Muscle of arm (tissue), 12 donors: ENCODE data around the gene ADGRG7. TPM values are rescaled to one million over a fixed set of nuclear protein-coding genes. Genes with fewer than 3 reads are reported as not detected.
"Not testable (repeated sequence)": the region's sequence is repeated elsewhere in the genome, so short reads cannot be mapped to it uniquely, and the experiment has no call there.

Experiments
- DNase-seq: peaks from one replicate; pipeline ENCODE4 v3.0.0-alpha.2; 2013
- polyA plus RNA-seq, 12 donors: library from polyadenylated mRNA; unstranded; fragments of 120-200 nt; gene quantifications; one replicate each; pipeline ENCODE4 v1.2.1, GENCODE V29; 2013; ENCODE audit not compliant: insufficient read length in 12 of 12

Gene ADGRG7
- polyA plus RNA-seq, 12 donors: 0.21 to 6.7 TPM; not detected in 10

DNA sequence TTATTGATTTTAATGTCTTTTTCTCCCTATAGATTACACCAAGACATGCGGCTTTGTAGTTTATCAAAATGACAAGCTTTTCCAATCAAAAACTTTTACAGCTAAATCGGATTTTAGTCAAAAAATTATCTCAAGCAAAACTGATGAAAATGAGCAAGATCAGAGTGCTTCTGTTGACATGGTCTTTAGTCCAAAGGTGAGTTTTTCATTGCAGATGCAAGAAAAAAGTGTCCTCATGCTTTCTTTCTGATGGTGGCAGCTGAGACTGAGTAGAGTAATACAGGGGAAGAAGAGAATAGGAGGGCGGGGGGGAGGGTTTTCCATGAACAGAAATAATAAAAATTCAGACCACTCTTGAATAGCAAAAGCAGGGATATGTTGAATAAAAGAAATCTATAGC, 36.5 kb downstream of the ADGRG7 start:
- DNase-seq: no peak

GRCh38 chr3:100647171-100647570, 37.8 kb downstream of the ADGRG7 start:
- DNase-seq: no peak

DNA sequence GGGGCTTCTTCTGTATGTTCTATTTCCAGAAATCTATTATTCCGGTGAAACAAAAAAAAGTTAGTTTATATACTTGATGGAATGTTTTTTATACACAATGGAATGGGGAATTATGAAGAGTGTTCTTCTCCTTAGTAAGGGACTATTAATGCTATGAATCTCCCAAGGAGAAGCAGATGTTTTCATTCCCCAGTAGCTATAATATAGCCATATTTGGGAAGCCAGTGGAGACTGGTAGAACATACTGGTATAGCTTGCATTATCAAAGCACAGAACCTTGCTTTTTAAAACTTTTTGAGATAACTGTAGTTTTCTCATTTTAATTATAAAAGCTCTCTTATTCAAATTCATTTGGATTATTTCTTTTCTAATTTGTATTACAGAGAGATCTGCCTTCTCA, 38.3 kb downstream of the ADGRG7 start:
- DNase-seq: no peak

DNA sequence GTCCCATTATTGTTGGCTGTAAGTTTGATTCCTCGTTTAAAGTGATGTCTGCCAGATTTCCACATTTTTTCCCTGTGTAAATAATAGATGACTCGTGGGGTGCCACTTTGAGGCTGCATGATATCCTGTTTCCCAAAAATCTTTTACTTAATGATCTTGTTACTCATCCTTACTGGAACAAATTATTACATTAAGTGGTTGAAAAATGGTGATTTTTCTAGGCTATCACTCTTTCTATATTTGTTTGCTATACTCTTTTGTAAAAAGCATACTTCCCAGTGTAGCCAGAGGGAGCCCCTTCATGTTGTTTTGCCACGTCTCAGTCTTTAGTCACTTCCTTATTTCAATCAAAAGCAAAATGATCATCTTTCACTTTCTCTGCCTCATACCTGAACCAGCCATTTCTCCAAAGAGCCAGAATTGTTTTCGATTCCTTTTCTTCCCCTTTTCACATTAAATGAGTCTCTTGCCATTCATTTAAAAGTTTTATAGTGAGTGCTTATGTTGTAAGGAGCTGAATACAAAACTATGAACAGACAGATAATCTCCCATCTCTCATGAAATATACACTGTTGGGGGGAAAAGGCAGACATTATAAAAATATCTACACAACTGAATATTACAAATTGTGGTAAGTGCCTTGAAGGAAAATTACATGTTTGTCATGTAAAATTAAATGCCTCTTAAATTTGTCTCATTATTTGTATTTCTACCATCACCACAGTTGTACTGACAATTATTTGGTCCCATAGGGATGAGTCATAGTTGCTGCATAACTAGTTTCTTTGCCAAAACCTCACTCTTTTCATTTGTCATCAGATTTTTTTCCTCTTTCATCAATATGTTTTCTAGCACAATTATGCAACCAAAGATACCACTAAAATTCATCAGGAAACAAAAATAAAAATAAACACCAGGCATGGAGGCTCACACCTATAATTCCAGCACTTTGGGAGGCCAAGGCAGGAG, 41.5 kb downstream of the ADGRG7 start:
- peak; percentile 35 for DNase-seq

GRCh38 chr3:100653604-100654294, 44.3 kb downstream of the ADGRG7 start:
- no peak for DNase-seq

DNA sequence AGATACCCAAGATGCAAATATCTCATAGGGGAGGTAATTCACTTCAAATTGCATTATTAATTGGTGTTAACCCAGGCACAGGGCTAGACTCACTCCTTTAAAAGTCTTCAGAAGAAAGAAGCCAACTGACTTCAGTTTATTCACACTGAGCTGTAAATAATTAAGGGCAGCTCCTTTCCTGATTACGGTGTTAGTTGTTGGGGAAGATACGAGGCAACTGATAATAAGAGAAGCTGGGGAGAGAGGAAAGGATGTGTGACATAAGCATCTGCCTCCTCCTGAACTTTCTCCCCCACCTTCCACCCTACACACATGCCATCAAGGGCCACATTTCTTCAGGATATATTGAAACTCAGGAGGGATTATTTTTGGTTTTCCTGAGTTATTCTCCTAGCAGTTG, 47.5 kb downstream of the ADGRG7 start:
- DNase-seq: no peak

DNA sequence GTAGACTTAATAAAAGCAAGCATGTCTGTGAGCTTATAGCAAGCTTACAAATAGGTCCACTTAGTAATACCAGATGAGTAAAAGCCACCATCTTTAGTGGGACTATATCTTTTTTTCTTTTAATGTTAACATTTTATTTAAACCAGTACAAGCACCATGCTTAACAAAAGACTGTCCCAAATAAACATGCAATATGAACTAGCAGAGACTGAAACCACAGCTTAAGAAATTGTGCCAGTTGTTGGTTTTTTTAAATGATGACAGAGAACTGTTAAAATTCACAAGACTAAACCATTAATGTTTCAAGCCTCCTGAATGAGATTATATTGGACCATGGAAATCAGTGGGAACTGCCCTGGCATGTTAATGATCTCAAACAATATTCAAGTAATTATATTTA, 51.9 kb downstream of the ADGRG7 start:
- DNase-seq: not testable (repeated sequence)

DNA sequence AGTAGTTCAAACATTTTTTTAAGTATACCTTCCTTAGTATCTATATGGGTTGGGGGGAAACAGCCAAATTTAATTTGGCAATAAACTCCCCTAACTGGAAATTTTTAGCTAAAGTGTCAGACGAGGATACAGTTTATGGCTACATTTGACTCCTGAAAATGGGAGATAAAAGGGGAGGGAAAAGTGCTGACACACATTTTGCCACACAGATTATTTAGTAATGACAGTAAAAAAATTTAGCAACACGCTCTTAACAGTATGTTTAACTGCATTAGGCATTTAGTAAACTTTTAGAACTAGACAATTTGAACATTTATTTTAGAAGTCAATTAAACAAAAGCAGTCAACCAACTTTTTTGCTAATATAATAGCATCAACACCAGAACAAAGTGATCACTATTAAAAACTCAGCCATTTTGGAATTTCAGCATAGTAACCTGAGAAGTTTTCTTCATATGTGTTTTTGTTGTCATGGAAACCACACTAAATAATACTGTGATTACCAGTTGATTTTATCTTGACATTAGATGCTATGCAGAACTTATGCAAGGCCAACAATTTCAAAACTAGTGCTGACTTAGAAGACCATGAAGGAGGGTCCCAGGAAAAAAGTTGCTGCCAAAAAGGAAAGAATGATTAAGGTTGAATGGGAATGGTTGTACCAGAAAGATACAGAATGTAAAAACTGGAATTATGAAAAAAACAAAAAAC, 52.9 kb downstream of the ADGRG7 start:
- no peak for DNase-seq

GRCh38 chr3:100665230-100665629, 55.8 kb downstream of the ADGRG7 start:
- no peak for DNase-seq

DNA sequence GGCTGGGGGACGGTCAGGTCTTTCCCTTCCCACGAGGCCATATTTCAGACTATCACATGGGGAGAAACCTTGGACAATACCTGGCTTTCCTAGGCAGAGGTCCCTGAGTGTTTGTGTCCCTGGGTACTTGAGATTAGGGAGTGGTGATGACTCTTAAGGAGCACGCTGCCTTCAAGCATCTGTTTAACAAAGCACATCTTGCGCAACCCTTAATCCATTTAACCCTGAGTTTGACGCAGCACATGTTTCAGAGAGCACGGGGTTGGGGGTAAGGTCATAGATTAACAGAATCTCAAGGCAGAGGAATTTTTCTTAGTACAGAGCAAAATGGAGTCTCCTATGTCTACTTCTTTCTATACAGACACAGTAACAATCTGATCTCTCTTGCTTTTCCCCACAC, 57.3 kb downstream of the ADGRG7 start:
- not testable (repeated sequence) for DNase-seq

DNA sequence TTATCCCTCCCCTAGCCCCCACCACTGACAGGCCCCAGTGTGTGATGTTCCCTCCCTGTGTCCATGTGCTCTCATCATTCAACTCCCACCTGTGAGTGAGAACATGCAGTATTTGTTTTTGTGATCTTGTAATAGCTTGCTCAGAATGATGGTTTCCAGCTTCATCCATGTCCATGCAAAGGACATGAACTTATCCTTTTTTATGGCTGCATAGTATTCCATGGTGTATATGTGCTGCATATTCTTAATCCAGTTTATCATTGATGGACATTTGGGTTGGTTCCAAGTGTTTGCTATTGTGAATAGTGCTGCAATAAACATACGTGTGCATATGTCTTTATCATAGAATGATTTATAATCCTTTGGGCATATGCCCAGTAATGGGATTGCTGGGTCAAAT, 57.9 kb downstream of the ADGRG7 start:
- not testable (repeated sequence) for DNase-seq

GRCh38 chr3:100670995-100671394, 61.6 kb downstream of the ADGRG7 start:
- DNase-seq: not testable (repeated sequence)

GRCh38 chr3:100681496-100681895, 72.1 kb downstream of the ADGRG7 start:
- DNase-seq: no peak

DNA sequence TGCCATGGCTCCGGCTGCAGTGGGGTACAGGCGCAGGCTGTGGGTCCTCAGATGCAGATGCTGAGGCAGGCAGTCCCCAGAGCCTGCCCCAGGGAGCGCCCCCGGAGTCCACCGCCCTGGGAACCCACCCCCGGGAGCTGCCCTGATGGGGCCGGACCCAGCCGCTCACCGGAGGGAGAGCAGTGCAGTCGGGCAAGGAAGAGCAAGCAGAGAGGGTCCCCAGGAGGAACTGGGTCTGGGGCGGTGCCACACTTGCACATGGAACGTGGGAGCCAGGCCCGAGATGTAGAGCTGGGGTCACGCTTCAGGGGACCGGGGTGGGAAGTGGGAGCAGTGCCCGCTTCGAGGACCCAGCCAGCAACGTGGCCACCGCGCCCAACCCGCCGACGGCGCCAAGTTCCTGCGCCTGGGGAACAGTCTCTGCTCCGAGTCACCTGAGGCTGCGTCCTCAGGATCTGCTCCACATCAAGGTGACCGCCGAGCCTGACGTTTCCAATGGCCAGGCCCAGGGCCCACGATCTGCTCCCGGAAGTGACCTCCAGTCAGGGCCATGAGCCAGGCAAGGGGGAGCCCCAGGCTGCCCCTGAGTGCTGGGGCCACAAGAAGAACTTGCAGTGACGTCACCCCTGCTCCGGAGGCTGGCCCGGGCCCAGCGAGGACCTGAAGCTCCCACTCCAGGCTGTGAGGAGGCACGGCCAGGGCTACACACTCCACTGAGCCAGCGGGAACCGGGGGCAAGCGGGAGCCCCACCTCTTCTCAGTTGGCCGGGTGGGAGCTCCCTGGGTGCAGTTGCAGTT, 72.9 kb downstream of the ADGRG7 start:
- no peak for DNase-seq

DNA sequence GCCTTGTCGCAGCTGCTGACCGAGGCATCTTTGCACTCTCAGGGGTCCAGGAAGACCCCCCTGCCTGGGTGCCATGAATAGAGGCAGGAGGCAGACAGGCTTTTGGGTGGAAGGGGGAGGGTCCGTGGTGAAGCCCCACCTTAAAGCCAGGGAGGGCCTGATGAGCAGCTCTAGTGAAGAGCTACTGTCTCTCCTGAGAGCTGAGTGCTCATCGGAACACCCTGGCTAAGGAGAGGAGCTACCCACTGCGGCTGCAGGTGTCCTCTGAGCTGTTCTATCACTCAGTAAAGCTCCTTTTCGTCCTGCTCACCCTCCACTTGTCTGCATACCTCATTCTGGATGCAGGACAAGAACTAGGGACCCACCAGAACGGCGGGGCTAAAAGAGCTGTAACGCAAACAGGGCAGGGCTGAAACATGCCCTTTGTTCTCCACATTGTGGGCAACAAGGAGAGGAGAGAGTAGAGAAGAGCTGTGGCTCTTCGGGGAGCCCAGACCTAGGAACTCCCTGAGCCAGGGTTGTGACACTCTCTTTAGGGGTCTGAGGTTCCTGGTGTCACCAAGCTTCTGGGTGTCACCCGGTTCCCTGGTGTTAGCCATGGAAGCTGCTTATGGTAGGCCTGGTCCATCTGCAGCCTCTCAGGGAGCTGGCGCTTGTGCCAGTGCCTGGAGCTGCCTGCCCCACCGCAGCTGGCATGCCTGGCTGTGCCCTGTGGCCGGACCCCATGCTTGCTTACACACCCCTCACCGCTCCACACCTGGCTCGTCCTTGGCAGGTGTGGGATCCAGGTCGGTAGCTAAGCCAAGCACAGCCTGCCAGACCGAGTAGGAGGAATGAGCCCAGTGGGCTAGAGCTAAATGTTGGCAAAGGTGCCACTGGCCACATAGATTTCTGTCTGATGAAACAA, 73.7 kb downstream of the ADGRG7 start:
- DNase-seq: no peak

- DNase-seq: no peak
These were observed 83.8 kb downstream of the ADGRG7 start for GRCh38 chr3:100693225-100693624.

DNA sequence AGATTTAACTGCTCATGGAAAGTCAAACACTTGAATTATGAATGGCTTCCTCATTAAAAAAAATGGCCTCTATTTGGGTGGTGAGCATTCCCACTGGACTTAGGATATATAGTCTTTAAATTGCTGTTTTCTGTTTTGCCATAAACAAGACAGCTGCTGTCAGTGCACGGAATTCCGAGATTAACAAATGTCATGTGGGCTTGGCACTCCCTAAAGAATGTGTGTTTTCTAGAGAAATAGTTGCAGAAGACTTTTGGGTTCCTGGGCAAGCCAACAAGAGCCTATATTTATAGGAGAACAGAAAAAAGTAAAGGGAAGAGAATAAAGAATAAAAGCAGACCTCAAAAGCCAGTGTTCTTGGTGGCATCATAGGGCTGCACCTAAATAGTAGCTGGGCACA, 86.3 kb downstream of the ADGRG7 start:
- no peak for DNase-seq

GRCh38 chr3:100696161-100696560, 86.8 kb downstream of the ADGRG7 start:
- DNase-seq: no peak

DNA sequence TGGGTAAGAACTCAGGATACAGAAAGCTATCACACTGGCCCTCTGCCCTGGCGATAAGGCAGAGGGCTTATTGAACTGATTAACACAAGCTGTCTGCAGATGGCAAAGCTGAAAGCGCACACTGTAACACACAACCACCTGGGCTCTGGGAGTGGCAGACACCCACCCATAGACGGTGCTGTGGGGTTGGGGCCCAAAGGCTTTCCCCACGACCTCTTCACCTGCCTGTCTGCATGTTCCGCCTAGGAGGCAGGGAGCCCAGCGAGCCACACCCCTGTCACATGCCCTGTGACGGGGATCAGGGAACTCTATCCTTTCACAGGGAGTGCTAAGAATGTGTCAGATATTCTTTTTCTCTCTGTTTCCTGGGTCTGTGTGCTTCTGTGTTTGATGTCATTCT, 87.8 kb downstream of the ADGRG7 start:
- DNase-seq: no peak

DNA sequence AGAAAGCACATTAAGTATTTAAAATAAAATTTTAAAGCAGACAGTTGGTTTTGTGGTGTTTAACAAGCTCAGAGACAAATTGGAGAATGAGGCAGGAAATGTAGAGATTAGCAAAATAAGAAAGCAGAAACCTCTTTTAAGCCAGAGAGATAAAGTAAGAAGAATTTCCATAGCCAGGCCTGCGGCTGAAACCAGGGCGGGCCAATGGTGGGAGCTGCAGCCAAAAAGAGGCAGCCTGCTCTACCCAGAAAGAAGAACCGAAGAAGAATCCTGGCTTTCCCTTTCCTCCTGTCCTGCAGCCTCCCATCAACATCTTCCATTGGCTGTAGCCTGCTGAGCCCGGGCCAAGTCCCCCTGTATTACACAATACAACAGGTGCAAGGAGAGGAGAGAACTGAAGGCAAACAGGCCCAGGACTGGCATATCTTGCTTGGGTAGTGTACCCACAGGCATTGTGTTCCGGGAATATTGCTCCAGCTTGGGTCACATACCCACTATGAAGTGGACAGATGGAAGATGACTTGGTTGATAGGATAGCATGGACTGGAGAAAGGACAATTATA, 88.4 kb downstream of the ADGRG7 start:
- DNase-seq: no peak
